ENCODE measurements around the gene TCERG1L.
A peak's percentile ranks its signal among the peaks of the same experiment; 100 is the strongest.

The TCERG1L gene

GRCh38 chr10:131093795-131094366 is 217.6 kb downstream of the TCERG1L start:
- peak; percentile 3 for DNase-seq

DNA sequence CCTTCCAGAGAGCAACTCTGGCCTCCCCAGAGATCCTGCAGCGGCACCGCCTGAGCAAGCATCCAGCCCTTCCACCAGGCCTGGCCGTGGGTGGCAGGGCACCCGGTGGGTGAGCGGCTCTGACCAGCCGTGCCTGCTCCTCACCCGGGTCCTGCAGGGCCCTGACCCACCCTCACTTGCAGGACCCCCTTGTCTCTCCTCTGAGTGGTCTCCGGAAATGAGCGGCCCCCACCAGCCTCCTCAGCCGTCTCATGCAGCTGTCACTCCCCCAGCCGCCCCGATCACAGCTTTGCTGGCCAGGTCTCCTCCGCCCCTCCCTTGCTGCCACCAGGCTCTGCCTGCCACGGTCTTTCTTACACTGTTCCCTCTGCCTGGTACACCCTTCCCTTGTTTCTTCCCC is 218.2 kb downstream of the TCERG1L start:
- no peak for DNase-seq

- no peak for DNase-seq
Measured at GRCh38 chr10:131092876-131093275, 218.6 kb downstream of the TCERG1L start.

DNA sequence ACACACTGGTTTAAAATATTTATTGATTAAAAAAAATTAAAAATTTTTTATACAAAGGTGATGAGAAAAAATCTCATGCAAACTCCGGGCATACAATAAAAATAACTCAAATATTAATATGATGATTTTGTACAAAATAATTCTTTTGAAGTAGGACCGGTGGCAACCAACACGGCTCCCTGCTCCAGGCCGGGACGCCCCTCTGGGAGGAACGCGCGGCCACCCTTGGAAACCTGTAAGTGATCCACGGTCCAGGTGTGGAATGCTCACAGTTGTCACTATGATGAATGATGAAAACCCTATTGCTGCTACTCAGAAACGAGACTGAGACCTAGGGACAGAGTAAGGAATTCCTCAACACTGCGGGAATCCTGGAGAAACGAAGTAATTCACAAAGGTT is 219.1 kb downstream of the TCERG1L start:
- DNase-seq, result no peak

DNA sequence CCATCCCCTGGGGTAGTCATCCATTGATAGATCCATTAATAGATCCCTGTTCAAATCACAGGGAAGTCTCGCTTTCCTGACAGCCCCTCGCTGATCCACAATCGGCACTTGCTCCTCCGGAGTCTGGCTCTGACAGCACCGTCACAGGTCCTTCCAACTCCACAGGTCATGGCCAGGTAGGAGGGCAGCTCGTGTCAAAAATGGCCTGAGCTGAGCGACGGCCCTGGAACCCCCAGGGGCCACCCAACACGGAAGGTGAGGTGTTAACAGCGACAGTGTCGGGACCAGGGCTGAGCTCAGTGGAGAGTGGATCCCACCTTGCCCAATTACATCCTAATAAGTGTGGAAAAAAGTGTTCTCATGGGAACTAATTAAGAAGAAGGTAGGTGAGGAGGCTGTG is 219.8 kb downstream of the TCERG1L start:
- DNase-seq, result no peak

GRCh38 chr10:131090761-131091661 is 220.5 kb downstream of the TCERG1L start:
- DNase-seq, result peak; percentile 92

DNA sequence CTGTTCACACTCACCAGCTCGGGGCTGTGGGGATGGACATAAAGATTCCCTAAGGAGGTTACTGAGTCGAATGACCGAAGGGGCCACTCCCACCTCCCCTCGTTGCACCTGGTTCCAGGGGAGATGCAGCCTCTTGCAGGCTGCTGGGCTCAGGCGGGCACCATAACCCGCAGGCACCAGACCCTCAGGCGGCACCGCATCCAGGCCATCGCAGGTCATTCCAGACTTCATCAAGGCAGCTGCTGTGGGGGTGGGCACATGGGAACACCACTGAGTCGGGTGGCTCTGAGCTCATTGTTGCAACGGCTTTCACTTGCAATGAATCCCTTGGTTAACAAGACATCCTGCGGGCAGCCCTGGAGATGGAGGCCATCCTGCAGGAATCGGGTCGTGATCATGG is 221.7 kb downstream of the TCERG1L start:
- DNase-seq, result no peak

DNA sequence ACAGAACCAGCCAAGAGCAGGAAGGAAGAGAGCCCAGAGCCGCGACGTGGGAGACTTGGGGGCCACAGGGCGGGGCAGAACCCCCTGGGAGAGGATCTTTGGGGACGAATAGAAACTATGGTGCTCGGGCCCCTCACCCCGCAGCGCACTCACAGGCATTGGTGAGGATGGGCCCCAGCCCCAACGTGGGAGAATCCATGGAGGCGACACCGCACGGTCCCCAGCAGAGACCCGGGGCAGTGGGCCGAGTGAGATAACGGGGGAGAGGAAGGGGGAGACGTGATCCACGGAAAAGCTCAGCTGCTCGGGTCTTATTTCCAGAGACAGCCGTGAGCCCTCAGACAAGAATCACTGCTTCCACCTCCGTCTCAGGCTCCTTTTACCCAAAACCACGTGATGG is 222.4 kb downstream of the TCERG1L start:
- no peak for DNase-seq

- DNase-seq, result no peak
Measured at GRCh38 chr10:131088619-131089018, 222.9 kb downstream of the TCERG1L start.

DNA sequence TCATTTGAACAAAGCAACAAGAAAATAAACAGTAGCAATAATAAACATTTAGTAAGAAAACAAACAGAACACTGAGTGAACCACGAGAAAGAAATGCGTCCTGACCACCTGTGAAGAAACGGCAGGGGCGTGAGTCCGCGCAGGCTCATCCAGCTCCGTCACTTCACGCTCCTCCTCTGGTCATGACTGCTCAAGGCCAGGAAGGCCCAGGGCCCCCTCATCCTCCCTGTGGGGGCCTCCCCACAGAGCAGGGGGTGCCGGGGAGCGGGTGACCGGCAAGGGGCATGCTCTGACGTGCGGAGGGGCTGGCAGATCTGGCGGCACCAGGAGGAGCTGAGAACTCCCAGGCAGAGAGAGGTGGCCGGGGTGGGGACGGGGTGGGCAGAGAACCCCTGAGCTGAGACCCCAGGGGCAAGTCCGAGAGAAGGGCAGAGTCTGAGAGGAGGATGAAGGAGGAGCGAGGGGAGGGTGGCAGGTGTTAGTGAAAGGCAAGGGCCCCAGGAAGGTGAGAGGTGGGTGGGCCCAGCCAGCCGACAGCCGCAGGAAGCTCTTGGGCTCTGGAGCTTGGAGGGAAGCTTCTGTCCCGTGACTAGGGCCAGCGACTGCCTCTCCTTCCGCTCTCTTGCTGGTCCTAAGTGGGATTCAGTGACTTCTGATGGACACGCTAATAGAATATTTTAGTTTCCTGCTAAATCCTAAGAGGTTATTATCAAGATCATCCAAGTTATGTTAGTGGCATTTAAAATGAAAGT is 223.9 kb downstream of the TCERG1L start:
- DNase-seq, result no peak

DNA sequence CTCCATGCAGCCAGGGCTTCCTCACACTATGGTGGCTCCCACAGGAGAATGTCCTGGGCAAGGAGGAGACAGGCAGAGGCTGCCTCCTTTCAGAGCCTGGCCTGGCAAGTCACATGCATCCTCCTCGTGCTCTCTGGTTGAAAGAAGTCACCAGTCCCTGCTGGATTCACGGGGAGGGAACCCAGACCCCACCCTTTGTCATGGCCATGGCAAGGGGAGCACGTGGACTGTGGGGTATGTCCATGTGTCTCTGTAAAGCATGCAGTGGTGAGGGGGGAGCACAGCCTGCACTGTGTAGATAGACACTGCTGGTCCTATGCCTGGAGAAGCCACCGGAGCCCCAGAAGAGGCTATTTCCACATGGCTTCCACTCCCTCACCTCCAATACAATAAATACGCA is 225.0 kb downstream of the TCERG1L start:
- DNase-seq, result no peak

DNA sequence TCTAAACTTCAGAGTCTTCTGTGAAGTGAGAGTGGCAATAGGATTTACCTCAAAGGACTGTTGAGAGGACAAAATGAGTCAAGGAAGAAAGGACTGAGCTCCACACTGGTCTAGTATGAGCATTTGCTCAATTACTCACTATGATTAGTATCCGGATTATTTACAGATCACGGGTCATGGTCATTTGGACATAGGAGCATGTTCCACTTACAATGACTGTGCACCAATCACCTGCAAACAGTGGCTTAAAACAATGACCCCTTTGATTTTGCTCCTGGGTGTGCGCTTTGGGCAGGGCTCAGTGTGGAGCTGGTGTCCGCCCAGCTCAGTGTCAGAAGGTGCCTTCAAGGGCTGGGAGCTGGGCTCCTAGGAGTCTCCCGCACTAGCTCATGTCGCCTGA is 225.4 kb downstream of the TCERG1L start:
- no peak for DNase-seq

GRCh38 chr10:131085091-131085860 is 226.2 kb downstream of the TCERG1L start:
- DNase-seq, result no peak

DNA sequence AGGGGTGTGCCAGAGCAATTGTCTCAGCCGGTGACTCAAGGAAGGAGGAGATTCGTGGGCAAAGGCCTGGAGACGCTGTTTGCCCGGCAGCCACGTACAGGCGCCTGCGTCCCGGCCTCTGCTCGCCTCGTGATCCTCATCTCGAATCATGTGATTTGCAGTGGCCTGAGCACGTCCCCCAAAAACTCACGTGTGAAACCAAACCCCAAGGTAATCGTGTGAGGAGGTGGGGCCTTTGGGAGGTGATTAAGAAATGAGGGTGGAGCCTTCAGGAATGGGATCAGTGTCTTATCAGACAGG is 226.8 kb downstream of the TCERG1L start:
- DNase-seq, result no peak

GRCh38 chr10:131083915-131084790 is 227.4 kb downstream of the TCERG1L start:
- DNase-seq, result peak; percentile 26

GRCh38 chr10:131082991-131083481 is 228.5 kb downstream of the TCERG1L start:
- DNase-seq, result no peak

- DNase-seq, result no peak
Measured at GRCh38 chr10:131082201-131082850, 229.2 kb downstream of the TCERG1L start.

- DNase-seq, result no peak
Measured at GRCh38 chr10:131081786-131082185, 229.7 kb downstream of the TCERG1L start.

DNA sequence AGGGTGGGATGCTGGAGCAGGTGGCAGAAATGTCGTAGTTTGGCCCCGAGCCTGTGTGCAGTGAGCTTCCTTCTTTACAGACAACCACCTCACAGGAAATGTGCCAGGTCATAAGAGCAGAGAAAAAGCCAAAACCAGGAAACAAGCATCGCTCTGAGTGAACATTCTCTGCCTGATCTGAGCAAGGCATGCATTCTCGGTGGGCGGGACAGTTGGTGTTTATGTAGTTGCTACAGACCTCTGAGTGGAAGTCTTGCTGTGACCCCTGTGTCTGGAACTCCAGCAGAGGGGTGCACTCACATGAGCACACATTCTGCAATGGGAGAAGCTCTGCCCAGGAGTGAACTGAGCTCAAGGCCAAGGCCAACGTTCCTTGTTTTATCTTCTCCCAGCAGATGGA is 230.1 kb downstream of the TCERG1L start:
- no peak for DNase-seq

DNA sequence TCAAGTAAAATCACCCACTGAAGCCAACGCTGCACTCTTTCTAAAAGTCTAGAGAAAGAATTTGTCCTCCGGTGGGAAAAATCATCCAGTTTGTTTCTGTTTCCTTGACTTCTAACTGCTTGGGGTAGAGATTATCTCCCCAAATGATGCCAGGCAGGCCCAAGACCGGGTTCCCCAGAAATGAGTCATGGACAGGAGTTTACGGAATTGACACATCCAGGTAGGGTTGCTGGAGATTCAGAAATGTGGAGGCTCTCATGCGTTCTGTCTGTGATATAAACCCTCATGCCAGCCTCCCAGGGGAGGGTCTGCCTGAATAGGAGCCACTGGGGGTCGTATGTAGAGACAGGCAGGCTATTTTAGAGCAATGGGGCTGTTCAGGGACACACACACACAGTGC is 230.9 kb downstream of the TCERG1L start:
- no peak for DNase-seq

GRCh38 chr10:131079314-131079713 is 232.2 kb downstream of the TCERG1L start:
- no peak for DNase-seq

All from NCI-H69 (cell line).